Sigmoid colon (tissue), 7 donors: ENCODE results near the gene AKAP9. TPM values are rescaled to one million over a fixed set of nuclear protein-coding genes. Genes with fewer than 3 reads are reported as not detected.
A peak's percentile ranks its signal among the peaks of the same experiment; 100 is the strongest.

Experiments used
- DNase-seq: peaks from one replicate; pipeline ENCODE4 v3.0.0-alpha.2; 2019
- H3K27ac ChIP-seq, 4 donors: fragments of 200-600 bp; sonication (generic); one replicate each; pipeline ENCODE4 v1.5.1; 2016 to 2019; ENCODE audit warnings: mild to moderate bottlenecking in 1 of 4
- H3K27me3 ChIP-seq, 3 donors: fragments of 200-600 bp; sonication (generic); one replicate each; pipeline ENCODE4 v1.5.1; 2019; ENCODE audit warnings: mild to moderate bottlenecking in 1 of 3
- H3K36me3 ChIP-seq, 4 donors: fragments of 200-600 bp; sonication (generic); one replicate each; pipeline ENCODE4 v1.5.1; 2016 to 2019
- H3K4me1 ChIP-seq, 4 donors: fragments of 200-600 bp; sonication (generic); one replicate each; pipeline ENCODE4 v1.5.1; 2017 to 2019
- H3K4me3 ChIP-seq, 4 donors: fragments of 200-600 bp; sonication (generic); one replicate each; pipeline ENCODE4 v1.5.1; 2017 to 2019; ENCODE audit warnings: mild to moderate bottlenecking in 2 of 4, moderate library complexity in 1 of 4
- H3K9me3 ChIP-seq, 4 donors: fragments of 200-600 bp in 3 of 4; sonication (generic) in 3 of 4; one replicate each; pipeline versions ENCODE4 v1.5.1 to v1.6.1; 2013 to 2019
- EP300 ChIP-seq, 4 donors: sonication (generic); formaldehyde crosslinking; IDR thresholded peaks; one replicate each; pipeline ENCODE4 v1.6.1; 2017; ENCODE audit warnings: antibody characterized with exemption in 4 of 4
- POLR2A ChIP-seq, 2 donors: fragments of 450-650 bp; IDR thresholded peaks; one replicate each; pipeline ENCODE4 v1.6.1; 2016; ENCODE audit warnings: antibody characterized with exemption in 2 of 2, mild to moderate bottlenecking in 2 of 2, moderate library complexity in 2 of 2
- POLR2AphosphoS5 ChIP-seq, 4 donors: sonication (generic); formaldehyde crosslinking; IDR thresholded peaks; one replicate each; pipeline ENCODE4 v1.6.1; 2017; ENCODE audit warnings: antibody characterized with exemption in 4 of 4
- WGBS, 2 donors: extraction: QIAGEN DNeasy Blood & Tissue Kit; methylation state at CpG; one replicate each; pipeline ENCODE4 v1.1.7; 2013; 5-methylcytosine and 5-hydroxymethylcytosine counted together
- intact Hi-C: fragments of 100-400 bp; cut with DNase I; formaldehyde crosslinking; loops from one replicate; pipeline ENCODE4 v1.15.1; 2023
- polyA plus RNA-seq, 3 donors: library from polyadenylated mRNA; stranded (reverse); fragments of 200-250 nt; gene quantifications; one replicate each; pipeline ENCODE4 v1.2.3, GENCODE V29; 2013
- total RNA-seq, 4 donors: library from RNA; depleted of rRNA; stranded (reverse); fragments of >200 nt; gene quantifications; one replicate each; pipeline ENCODE4 v1.1.0, GENCODE V29; 2016
- TF ChIP-seq, protein P1 (sequence below), 4 experiments: fragments of 450-650 bp in 3 of 4; fragments of 200-600 bp in 1 of 4; IDR thresholded peaks; one replicate each; pipeline ENCODE4 v1.5.1; 2016 to 2019; ENCODE audit warnings: antibody characterized with exemption in 4 of 4, mild to moderate bottlenecking in 3 of 4, moderate library complexity in 2 of 4
- donor health status: healthy with polysubstance abuse.
- donor health status: Bipolar disorder and iron deficiency.
- donor health status: healthy.

Gene AKAP9
- total and polyA plus RNA-seq, 7 donors, result 34.0 to 90.9 (median 59.9) TPM

DNA sequence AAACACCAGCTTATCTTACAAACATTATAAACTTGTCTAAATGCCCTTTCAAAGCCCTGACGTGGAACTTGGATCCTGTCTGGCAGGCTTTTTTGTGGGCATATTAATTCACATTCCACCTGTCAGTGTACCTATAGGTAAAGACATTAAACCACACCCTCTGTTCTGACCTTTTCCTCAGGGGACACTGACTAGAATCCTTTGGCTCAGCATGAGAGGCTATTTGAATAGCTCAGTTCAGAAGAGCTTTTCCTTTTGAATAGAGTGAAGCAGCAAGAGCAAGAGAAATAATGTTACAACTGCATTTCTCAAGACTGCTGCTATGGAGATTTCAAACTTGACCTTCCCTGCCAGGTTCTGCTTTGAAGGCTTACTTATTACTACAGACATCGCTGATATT lies 116.7 kb downstream of the AKAP9 start:
- H3K4me3 ChIP-seq, result no peak overlapping the region
- no peaks in the 10 kb centered on the region for H3K9me3 ChIP-seq
- no peak for DNase-seq
- WGBS, 2 donors, result 22 to 71% methylated on average over 2 of the region's 2 CpGs
- TF ChIP-seq POLR2A (IDR thresholded peaks at IDR 0.05), result no peak
- TF ChIP-seq, protein P1, sequence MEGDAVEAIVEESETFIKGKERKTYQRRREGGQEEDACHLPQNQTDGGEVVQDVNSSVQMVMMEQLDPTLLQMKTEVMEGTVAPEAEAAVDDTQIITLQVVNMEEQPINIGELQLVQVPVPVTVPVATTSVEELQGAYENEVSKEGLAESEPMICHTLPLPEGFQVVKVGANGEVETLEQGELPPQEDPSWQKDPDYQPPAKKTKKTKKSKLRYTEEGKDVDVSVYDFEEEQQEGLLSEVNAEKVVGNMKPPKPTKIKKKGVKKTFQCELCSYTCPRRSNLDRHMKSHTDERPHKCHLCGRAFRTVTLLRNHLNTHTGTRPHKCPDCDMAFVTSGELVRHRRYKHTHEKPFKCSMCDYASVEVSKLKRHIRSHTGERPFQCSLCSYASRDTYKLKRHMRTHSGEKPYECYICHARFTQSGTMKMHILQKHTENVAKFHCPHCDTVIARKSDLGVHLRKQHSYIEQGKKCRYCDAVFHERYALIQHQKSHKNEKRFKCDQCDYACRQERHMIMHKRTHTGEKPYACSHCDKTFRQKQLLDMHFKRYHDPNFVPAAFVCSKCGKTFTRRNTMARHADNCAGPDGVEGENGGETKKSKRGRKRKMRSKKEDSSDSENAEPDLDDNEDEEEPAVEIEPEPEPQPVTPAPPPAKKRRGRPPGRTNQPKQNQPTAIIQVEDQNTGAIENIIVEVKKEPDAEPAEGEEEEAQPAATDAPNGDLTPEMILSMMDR (IDR thresholded peaks at IDR 0.05), result no peak
- no peak for TF ChIP-seq EP300 (IDR thresholded peaks at IDR 0.05)
- H3K36me3 ChIP-seq, result peaks cover 0 to 28% (median 1%) of the 10 kb centered on the region in 4 donors
- H3K27ac ChIP-seq, result peak overlapping the region in 1 of 4 donors; percentile 25
- H3K4me1 ChIP-seq, result peaks cover 0 to 8% (median 4%) of the 10 kb centered on the region in 4 donors
- intact Hi-C loops, result no loop called here
- no peaks in the 10 kb centered on the region for H3K27me3 ChIP-seq

DNA sequence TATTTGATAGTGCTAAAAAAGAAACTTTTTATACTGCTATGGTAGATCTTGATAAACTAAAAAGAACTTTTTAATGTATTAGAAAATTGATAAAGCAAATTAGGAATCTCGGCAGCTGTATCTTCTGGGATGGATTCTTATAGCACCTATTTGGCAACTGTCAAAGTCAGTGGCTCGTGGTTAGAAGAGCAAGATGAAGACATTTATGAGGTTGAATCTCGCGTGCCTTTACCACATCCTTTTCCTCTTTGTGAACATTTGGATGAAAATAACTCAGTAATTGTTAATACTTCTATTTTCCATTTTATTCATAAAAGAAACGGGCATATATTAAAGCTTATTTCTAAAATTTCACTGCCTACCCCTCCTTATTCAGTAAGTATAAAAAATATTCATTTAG lies 117.4 kb downstream of the AKAP9 start:
- TF ChIP-seq POLR2AphosphoS5 (IDR thresholded peaks at IDR 0.05), result no peak
- TF ChIP-seq POLR2A (IDR thresholded peaks at IDR 0.05), result no peak
- Histone ChIP-seq H3K27me3 (no peaks in the 10 kb centered on the region), H3K4me1 (peaks cover 0 to 8% (median 4%) of the 10 kb centered on the region in 4 donors), H3K9me3 (no peaks in the 10 kb centered on the region), H3K4me3 (no peak overlapping the region), H3K36me3 (peaks cover 0 to 28% (median 1%) of the 10 kb centered on the region in 4 donors), H3K27ac (no peak overlapping the region)
- WGBS, 2 donors, result 19 to 32% methylated on average over 5 of the region's 5 CpGs
- intact Hi-C loops, result no loop called here
- no peak for DNase-seq

DNA sequence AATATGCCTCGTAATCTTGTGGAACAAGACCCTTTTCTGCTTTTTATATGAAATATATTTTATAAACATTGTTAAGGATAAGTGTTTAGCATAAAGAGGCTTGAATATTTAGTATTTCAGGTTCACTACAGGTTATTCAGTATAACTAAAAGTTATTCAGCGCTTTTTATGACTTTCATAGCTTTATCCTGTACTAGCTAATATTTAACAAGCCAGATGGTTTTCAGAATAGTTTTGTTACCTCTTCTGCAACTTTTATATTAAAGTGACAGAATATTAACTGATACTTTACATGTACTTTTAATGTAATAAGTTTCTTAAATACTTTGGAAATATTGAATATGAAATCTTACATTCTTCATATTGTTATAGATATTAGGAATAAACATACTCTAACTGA lies 118.2 kb downstream of the AKAP9 start:
- Histone ChIP-seq H3K27ac (no peak overlapping the region), H3K27me3 (no peaks in the 10 kb centered on the region), H3K4me3 (no peak overlapping the region), H3K9me3 (no peaks in the 10 kb centered on the region), H3K4me1 (peaks cover 0 to 8% (median 4%) of the 10 kb centered on the region in 4 donors), H3K36me3 (peaks cover 0 to 28% (median 0%) of the 10 kb centered on the region in 4 donors)
- TF ChIP-seq POLR2AphosphoS5 (IDR thresholded peaks at IDR 0.05), result no peak
- no peak for TF ChIP-seq EP300 (IDR thresholded peaks at IDR 0.05)
- TF ChIP-seq, protein P1 (IDR thresholded peaks at IDR 0.05), result no peak
- TF ChIP-seq POLR2A (IDR thresholded peaks at IDR 0.05), result no peak
- DNase-seq, result no peak
- WGBS, 2 donors, result 27 to 66% methylated on average over 2 of the region's 2 CpGs
- intact Hi-C loops, result no loop called here

DNA sequence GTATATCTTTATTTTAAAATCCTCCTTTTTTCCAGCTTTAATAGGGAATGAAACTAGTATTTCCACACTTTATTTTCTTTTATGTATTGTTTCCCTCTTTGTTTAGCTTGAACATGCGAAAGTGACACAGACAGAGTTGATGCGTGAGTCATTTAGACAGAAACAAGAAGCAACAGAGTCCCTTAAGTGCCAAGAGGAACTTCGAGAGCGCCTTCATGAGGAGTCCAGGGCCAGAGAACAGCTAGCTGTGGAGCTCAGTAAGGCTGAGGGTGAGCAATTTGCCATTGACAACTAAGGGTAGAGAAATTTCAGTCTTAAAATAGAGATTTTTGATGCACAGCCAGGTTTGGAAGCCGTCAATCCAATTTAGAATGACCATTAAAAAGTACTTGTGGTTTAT lies 120.5 kb downstream of the AKAP9 start:
- TF ChIP-seq, protein P1 (IDR thresholded peaks at IDR 0.05), result no peak
- TF ChIP-seq POLR2AphosphoS5 (IDR thresholded peaks at IDR 0.05), result no peak
- TF ChIP-seq POLR2A (IDR thresholded peaks at IDR 0.05), result no peak
- TF ChIP-seq EP300 (IDR thresholded peaks at IDR 0.05), result no peak
- H3K36me3 ChIP-seq, result peaks cover 0 to 45% (median 0%) of the 10 kb centered on the region in 4 donors
- intact Hi-C loops, result no loop called here
- H3K9me3 ChIP-seq, result no peaks in the 10 kb centered on the region
- H3K4me1 ChIP-seq, result peaks cover 0 to 8% (median 4%) of the 10 kb centered on the region in 4 donors
- no peak overlapping the region for H3K4me3 ChIP-seq
- no peaks in the 10 kb centered on the region for H3K27me3 ChIP-seq
- no peak overlapping the region for H3K27ac ChIP-seq
- WGBS, 2 donors, result 36 to 69% methylated on average over 5 of the region's 5 CpGs
- no peak for DNase-seq

DNA sequence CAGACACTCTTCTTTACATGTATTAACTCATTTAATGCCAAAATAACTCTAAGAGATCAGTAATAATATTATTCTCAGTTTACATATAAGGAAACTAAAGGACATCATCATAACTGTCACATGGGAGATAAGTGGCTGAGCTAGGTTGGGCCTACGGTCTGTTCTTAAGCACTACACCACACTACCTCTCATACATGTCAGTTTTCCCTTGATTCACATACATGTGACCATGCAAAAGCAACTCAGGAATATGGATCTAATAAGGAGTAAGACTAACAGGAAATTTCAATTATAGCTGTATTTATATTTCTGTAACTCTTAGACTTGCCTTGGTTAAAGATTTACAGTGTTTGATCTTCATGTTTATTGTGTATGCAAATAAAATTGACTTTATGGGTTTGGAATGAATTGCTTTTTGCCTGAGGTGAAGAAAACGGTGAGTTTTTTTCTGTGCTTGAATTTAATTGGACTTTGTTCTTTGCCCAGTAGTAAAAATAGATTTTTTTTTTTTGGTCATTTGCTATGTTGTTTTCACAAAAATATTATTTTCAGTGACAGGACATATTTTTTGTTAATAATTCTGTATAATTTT lies 123.9 kb downstream of the AKAP9 start:
- TF ChIP-seq POLR2AphosphoS5 (IDR thresholded peaks at IDR 0.05) (no peak), EP300 (IDR thresholded peaks at IDR 0.05) (no peak), POLR2A (IDR thresholded peaks at IDR 0.05) (no peak)
- TF ChIP-seq, protein P1 (IDR thresholded peaks at IDR 0.05), result no peak
- WGBS, 2 donors, result 16 to 67% methylated on average over 2 of the region's 2 CpGs
- DNase-seq, result no peak
- no peaks in the 10 kb centered on the region for H3K27me3 ChIP-seq
- H3K9me3 ChIP-seq, result no peaks in the 10 kb centered on the region
- H3K36me3 ChIP-seq, result peaks cover 6 to 71% (median 9%) of the 10 kb centered on the region in 4 donors
- no peak overlapping the region for H3K27ac ChIP-seq
- intact Hi-C loops, result no loop called here
- no peaks in the 10 kb centered on the region for H3K4me1 ChIP-seq
- no peak overlapping the region for H3K4me3 ChIP-seq
